Fibroblast of lung (primary cell): ENCODE measurements around the gene ATOX1.

ENCODE experiments used
- EZH2 ChIP-seq: IDR thresholded peaks from 2 replicates; pipeline ENCODE4 v1.5.1; 2012; ENCODE audit warnings: low read length, control low read depth, mild to moderate bottlenecking; ENCODE audit errors: missing control alignments
- TF ChIP-seq, protein P1 (sequence below), 2 donors: IDR thresholded peaks in 1 of 2; conservative IDR thresholded peaks in 1 of 2; 1 replicate in 1 of 2; 2 replicates in 1 of 2; pipeline ENCODE4 v1.5.1; 2011 to 2012; ENCODE audit warnings: low read length in 2 of 2, control low read depth in 1 of 2, inconsistent platforms in 1 of 2, low read depth in 1 of 2, mild to moderate bottlenecking in 1 of 2

DNA sequence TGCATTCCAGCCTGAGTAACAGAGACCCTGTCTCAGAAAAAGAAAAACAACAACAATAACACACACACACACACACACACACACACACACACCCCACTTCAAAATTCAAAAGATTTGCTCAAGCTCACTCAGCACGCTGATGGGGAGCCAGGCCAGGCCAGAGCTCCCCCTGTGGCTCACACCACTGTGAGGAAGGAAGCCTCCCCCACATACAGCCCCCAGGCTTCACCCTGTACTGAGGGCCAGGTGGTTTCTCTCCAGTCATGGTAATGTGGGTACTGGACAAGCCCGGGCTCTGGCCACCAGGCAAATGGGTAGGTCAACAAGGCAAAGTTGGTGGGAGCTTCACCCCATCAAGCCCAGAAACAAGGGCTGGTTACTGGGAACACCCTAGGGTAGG, 19.0 kb downstream of the ATOX1 start:
- TF ChIP-seq, protein P1, sequence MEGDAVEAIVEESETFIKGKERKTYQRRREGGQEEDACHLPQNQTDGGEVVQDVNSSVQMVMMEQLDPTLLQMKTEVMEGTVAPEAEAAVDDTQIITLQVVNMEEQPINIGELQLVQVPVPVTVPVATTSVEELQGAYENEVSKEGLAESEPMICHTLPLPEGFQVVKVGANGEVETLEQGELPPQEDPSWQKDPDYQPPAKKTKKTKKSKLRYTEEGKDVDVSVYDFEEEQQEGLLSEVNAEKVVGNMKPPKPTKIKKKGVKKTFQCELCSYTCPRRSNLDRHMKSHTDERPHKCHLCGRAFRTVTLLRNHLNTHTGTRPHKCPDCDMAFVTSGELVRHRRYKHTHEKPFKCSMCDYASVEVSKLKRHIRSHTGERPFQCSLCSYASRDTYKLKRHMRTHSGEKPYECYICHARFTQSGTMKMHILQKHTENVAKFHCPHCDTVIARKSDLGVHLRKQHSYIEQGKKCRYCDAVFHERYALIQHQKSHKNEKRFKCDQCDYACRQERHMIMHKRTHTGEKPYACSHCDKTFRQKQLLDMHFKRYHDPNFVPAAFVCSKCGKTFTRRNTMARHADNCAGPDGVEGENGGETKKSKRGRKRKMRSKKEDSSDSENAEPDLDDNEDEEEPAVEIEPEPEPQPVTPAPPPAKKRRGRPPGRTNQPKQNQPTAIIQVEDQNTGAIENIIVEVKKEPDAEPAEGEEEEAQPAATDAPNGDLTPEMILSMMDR (conservative IDR thresholded peaks at IDR 0.05 in 1 of 2, IDR thresholded peaks at IDR 0.05 in 1 of 2; ENCODE audit: low read depth in 1 of 2, low read length in 2 of 2): no peak
- TF ChIP-seq EZH2: no peak
